Hepatocyte (in vitro differentiated cells): ENCODE measurements around the gene BCAS3. TPM values are rescaled to one million over a fixed set of nuclear protein-coding genes. Genes with fewer than 3 reads are reported as not detected.

Experiments used
- DNase-seq: peaks from one replicate; pipeline ENCODE4 v3.0.0-alpha.2; 2016; ENCODE audit warnings: low spot score
- H2AFZ ChIP-seq: fragments of 200-600 bp; sonication (generic); 2 replicates; pipeline ENCODE4 v1.6.0; 2016; ENCODE audit warnings: antibody characterized with exemption, mild to moderate bottlenecking
- H3K27ac ChIP-seq: fragments of 200-600 bp; sonication (generic); 2 replicates; pipeline ENCODE4 v1.5.1; 2016; ENCODE audit warnings: mild to moderate bottlenecking
- H3K27me3 ChIP-seq: fragments of 200-600 bp; sonication (generic); 2 replicates; pipeline ENCODE4 v1.6.1; 2016
- H3K36me3 ChIP-seq: fragments of 200-600 bp; sonication (generic); replicated peaks from 2 replicates; pipeline ENCODE4 v1.5.1; 2016; ENCODE audit warnings: low read depth; ENCODE audit not compliant: insufficient read depth
- H3K4me1 ChIP-seq: fragments of 200-600 bp; sonication (generic); 2 replicates; pipeline ENCODE4 v1.5.1; 2016; ENCODE audit warnings: mild to moderate bottlenecking, moderate library complexity; ENCODE audit not compliant: insufficient read depth
- H3K4me2 ChIP-seq: fragments of 200-600 bp; sonication (generic); 2 replicates; pipeline ENCODE4 v1.6.0; 2016
- H3K4me3 ChIP-seq: fragments of 200-600 bp; sonication (generic); 2 replicates; pipeline ENCODE4 v1.5.1; 2016; ENCODE audit warnings: mild to moderate bottlenecking
- H3K79me2 ChIP-seq: fragments of 200-600 bp; sonication (generic); 2 replicates; pipeline ENCODE4 v1.6.0; 2017; ENCODE audit warnings: mild to moderate bottlenecking
- H3K9me2 ChIP-seq: fragments of 200-600 bp; sonication (generic); replicated peaks from 2 replicates; pipeline ENCODE4 v1.6.0; 2017; ENCODE audit warnings: mild to moderate bottlenecking; ENCODE audit not compliant: insufficient read depth
- H3K9me3 ChIP-seq: fragments of 200-600 bp; sonication (generic); 2 replicates; pipeline ENCODE4 v1.5.1; 2016; ENCODE audit warnings: low read depth, mild to moderate bottlenecking
- H4K20me1 ChIP-seq: fragments of 200-600 bp; sonication (generic); 2 replicates; pipeline ENCODE4 v1.6.0; 2016; ENCODE audit warnings: mild to moderate bottlenecking; ENCODE audit not compliant: insufficient read depth, poor library complexity, severe bottlenecking
- CTCF ChIP-seq: fragments of 200-600 bp; sonication (generic); IDR thresholded peaks from 2 replicates; pipeline ENCODE4 v1.5.1; 2016; ENCODE audit warnings: antibody characterized with exemption, mild to moderate bottlenecking; ENCODE audit not compliant: poor library complexity
- EZH2 ChIP-seq: fragments of 200-600 bp; sonication (generic); IDR thresholded peaks from 2 replicates; pipeline ENCODE4 v1.6.1; 2016; ENCODE audit warnings: antibody characterized with exemption, mild to moderate bottlenecking, borderline replicate concordance
- EZH2phosphoT487 ChIP-seq: fragments of 200-600 bp; sonication (generic); IDR thresholded peaks from one replicate; pipeline ENCODE4 v1.6.1; 2018; ENCODE audit warnings: antibody characterized with exemption, mild to moderate bottlenecking, low read depth, moderate library complexity; ENCODE audit not compliant: unreplicated experiment, severe bottlenecking
- WGBS: methylation state at CpG from one replicate; pipeline ENCODE4 v1.1.6; 2016; ENCODE audit warnings: low lambda C conversion rate; ENCODE audit errors: missing lambda C conversion rate; 5-methylcytosine and 5-hydroxymethylcytosine counted together
- polyA plus RNA-seq: library from polyadenylated mRNA; unstranded; fragments of >200 nt; fragmentation: Nextera tagmentation; extraction: Ambion mirVana; gene quantifications from 2 replicates; pipeline ENCODE4 v1.2.1, GENCODE V29; 2016
- total RNA-seq: library from RNA; depleted of rRNA; stranded (reverse); fragments of >200 nt; gene quantifications from 2 replicates; pipeline ENCODE4 v1.2.3, GENCODE V29; 2014

BCAS3 gene
- total and polyA plus RNA-seq, 2 experiments from 2014 or later = 16.5 to 58.8 TPM

- no peaks in the 10 kb centered on the region for H3K4me1 ChIP-seq
- H3K79me2 ChIP-seq = no peaks in the 10 kb centered on the region
- no peak for TF ChIP-seq EZH2phosphoT487
- no peak for TF ChIP-seq CTCF
- TF ChIP-seq EZH2 = no peak
- no peak overlapping the region for H2AFZ ChIP-seq
- WGBS = 64% methylated on average over 3 of the region's 3 CpGs
- no peak overlapping the region for H3K27ac ChIP-seq
- H3K36me3 ChIP-seq = no peaks in the 10 kb centered on the region
- DNase-seq = no peak
- no peaks in the 10 kb centered on the region for H4K20me1 ChIP-seq
- H3K9me3 ChIP-seq = no peaks in the 10 kb centered on the region
- no peak overlapping the region for H3K4me3 ChIP-seq
- H3K27me3 ChIP-seq = no peaks in the 10 kb centered on the region
- no peaks in the 10 kb centered on the region for H3K9me2 ChIP-seq
- H3K4me2 ChIP-seq = peak overlapping the region; percentile 41
These were observed 338.3 kb downstream of the BCAS3 start for GRCh38 chr17:61015966-61016365.

- TF ChIP-seq EZH2phosphoT487 (no peak), CTCF (no peak), EZH2 (no peak)
- no peak for DNase-seq
- H3K4me2 ChIP-seq = no peak overlapping the region
- 77% methylated on average over 3 of the region's 3 CpGs for WGBS
- no peaks in the 10 kb centered on the region for H4K20me1 ChIP-seq
- H3K4me3 ChIP-seq = no peak overlapping the region
- no peaks in the 10 kb centered on the region for H3K27me3 ChIP-seq
- no peaks in the 10 kb centered on the region for H3K79me2 ChIP-seq
- peak overlapping the region; percentile 1 for H3K27ac ChIP-seq
- H2AFZ ChIP-seq = no peak overlapping the region
- H3K36me3 ChIP-seq = no peaks in the 10 kb centered on the region
- no peaks in the 10 kb centered on the region for H3K4me1 ChIP-seq
- H3K9me2 ChIP-seq = no peaks in the 10 kb centered on the region
- no peaks in the 10 kb centered on the region for H3K9me3 ChIP-seq
These were observed 339.8 kb downstream of the BCAS3 start for GRCh38 chr17:61017317-61018006.

DNA sequence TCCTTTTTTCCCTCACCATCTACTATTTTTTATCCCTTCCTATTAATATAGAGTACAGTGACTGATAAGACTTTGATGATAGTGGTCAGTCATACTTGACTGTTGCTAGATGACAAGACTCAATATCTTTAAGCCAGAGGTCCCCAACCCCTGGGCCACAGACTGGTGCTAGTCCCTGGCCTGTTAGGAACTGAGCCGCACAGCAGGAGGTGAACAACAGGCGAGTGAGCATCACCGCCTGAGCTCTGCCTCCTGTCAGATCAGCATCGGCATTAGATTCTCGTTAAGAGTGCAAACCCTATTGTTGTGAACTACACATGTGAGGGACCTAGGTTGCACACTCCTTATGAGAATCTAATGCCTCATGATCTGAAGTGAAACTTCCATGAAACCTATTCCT lies 341.3 kb downstream of the BCAS3 start:
- H3K27me3 ChIP-seq = no peaks in the 10 kb centered on the region
- no peaks in the 10 kb centered on the region for H3K4me1 ChIP-seq
- no peak overlapping the region for H3K27ac ChIP-seq
- H3K9me2 ChIP-seq = no peaks in the 10 kb centered on the region
- H3K4me2 ChIP-seq = no peak overlapping the region
- TF ChIP-seq EZH2 (no peak), EZH2phosphoT487 (no peak), CTCF (no peak)
- no peaks in the 10 kb centered on the region for H3K79me2 ChIP-seq
- WGBS = 95% methylated on average over 5 of the region's 5 CpGs
- no peak overlapping the region for H2AFZ ChIP-seq
- H3K9me3 ChIP-seq = no peaks in the 10 kb centered on the region
- H4K20me1 ChIP-seq = no peaks in the 10 kb centered on the region
- no peak overlapping the region for H3K4me3 ChIP-seq
- no peaks in the 10 kb centered on the region for H3K36me3 ChIP-seq
- no peak for DNase-seq
